CD4-positive, alpha-beta memory T cell (primary cell): ENCODE results near the gene CDK10. TPM values are rescaled to one million over a fixed set of nuclear protein-coding genes. Genes with fewer than 3 reads are reported as not detected.
A peak's percentile ranks its signal among the peaks of the same experiment; 100 is the strongest.
"Not testable (repeated sequence)": the region's sequence is repeated elsewhere in the genome, so short reads cannot be mapped to it uniquely, and the experiment has no call there.

Source experiments
- CTCF ChIA-PET: fragments of 350-600 bp; sonication (Branson Sonifier 250); formaldehyde crosslinking; loops from one replicate; lab custom pipeline; 2021; ENCODE audit warnings: inconsistent platforms; ENCODE audit not compliant: partially characterized antibody; lab: Charles Lee
- POLR2A ChIA-PET: fragments of 350-600 bp; sonication (Branson Sonifier 250); formaldehyde crosslinking; loops from one replicate; lab custom pipeline; 2021; ENCODE audit not compliant: partially characterized antibody; lab: Charles Lee
- DNase-seq, 5 donors: peaks; one replicate each; pipeline versions ENCODE4 v3.0.0 to v3.0.0-alpha.2; 2020 to 2022; ENCODE audit warnings: mixed read lengths in 1 of 5
- H3K27ac ChIP-seq: one replicate; pipeline ENCODE4 v1.7.0; 2013; ENCODE audit warnings: low read depth, low read length
- H3K27me3 ChIP-seq: 2 replicates; pipeline ENCODE4 v1.7.0; 2013; ENCODE audit warnings: mild to moderate bottlenecking, low read length, moderate library complexity; ENCODE audit not compliant: insufficient read depth
- H3K36me3 ChIP-seq: 2 replicates; pipeline ENCODE4 v1.7.0; 2013; ENCODE audit warnings: mild to moderate bottlenecking, low read length, moderate library complexity; ENCODE audit not compliant: insufficient read depth
- H3K4me1 ChIP-seq: 2 replicates; pipeline ENCODE4 v1.7.0; 2013; ENCODE audit warnings: mild to moderate bottlenecking, low read length, moderate library complexity; ENCODE audit not compliant: insufficient read depth
- H3K4me3 ChIP-seq, 2 donors: one replicate each; pipeline ENCODE4 v1.7.0; 2013; ENCODE audit warnings: low read length in 2 of 2, mild to moderate bottlenecking in 1 of 2
- H3K9me3 ChIP-seq, 2 donors: one replicate each; pipeline ENCODE4 v1.7.0; 2013; ENCODE audit warnings: low read length in 2 of 2, control low read depth in 1 of 2; ENCODE audit not compliant: control insufficient read depth in 1 of 2
- H3K27ac Mint-ChIP-seq, 7 donors: one replicate each; pipeline ENCODE4 v1.8.0; 2020 to 2021; ENCODE audit warnings: mixed read lengths in 7 of 7, mild to moderate bottlenecking in 6 of 7, inconsistent platforms in 3 of 7, moderate library complexity in 3 of 7
- H3K27me3 Mint-ChIP-seq, 2 donors: one replicate each; pipeline ENCODE4 v1.8.0; 2020 to 2021; ENCODE audit warnings: mixed read lengths in 2 of 2
- H3K36me3 Mint-ChIP-seq, 2 donors: one replicate each; pipeline ENCODE4 v1.8.0; 2020 to 2021; ENCODE audit warnings: mixed read lengths in 2 of 2, inconsistent platforms in 1 of 2, mild to moderate bottlenecking in 1 of 2
- H3K4me1 Mint-ChIP-seq, 4 donors: one replicate each; pipeline ENCODE4 v1.8.0; 2020 to 2021; ENCODE audit warnings: mixed read lengths in 4 of 4, mild to moderate bottlenecking in 1 of 4
- H3K4me3 Mint-ChIP-seq, 8 donors: one replicate each; pipeline ENCODE4 v1.8.0; 2020 to 2021; ENCODE audit warnings: mixed read lengths in 8 of 8, mild to moderate bottlenecking in 7 of 8, moderate library complexity in 6 of 8, inconsistent platforms in 3 of 8
- H3K9me3 Mint-ChIP-seq, 8 donors: one replicate each; pipeline ENCODE4 v1.8.0; 2020 to 2021; ENCODE audit warnings: mixed read lengths in 8 of 8, mild to moderate bottlenecking in 5 of 8, inconsistent platforms in 3 of 8, moderate library complexity in 1 of 8
- intact Hi-C: fragments of 100-400 bp; cut with micrococcal nuclease; formaldehyde crosslinking; loops from one replicate; pipeline ENCODE4 v1.15.1; 2023
- polyA plus RNA-seq, 2 donors: library from polyadenylated mRNA; unstranded; fragments of 300-500 nt; fragmentation: Illumina TruSeq; gene quantifications; one replicate each; pipeline ENCODE4 v1.2.3, GENCODE V29; 2021
- total RNA-seq, 2 experiments: library from RNA; stranded (reverse); gene quantifications; one replicate each; pipeline ENCODE4 v1.2.3, GENCODE V29; 2021

CDK10 gene
- total and polyA plus RNA-seq, 4 experiments from 2014 or later, result 24.8 to 140 (median 83.9) TPM

GRCh38 chr16:89678258-89678657 is 8.2 kb upstream of the CDK10 start:
- Mint-ChIP-seq H3K9me3 (peaks cover 0 to 2% (median 0%) of the 10 kb centered on the region in 8 donors), H3K4me3 (no peak overlapping the region), H3K36me3 (no peaks in the 10 kb centered on the region), H3K27ac (no peak overlapping the region), H3K27me3 (peaks cover 0 to 1% of the 10 kb centered on the region in 2 donors), H3K4me1 (no peaks in the 10 kb centered on the region)
- intact Hi-C loops, result no loop called here
- Histone ChIP-seq H3K9me3 (no peaks in the 10 kb centered on the region), H3K4me1 (no peaks in the 10 kb centered on the region), H3K27ac (no peak overlapping the region), H3K4me3 (no peak overlapping the region), H3K36me3 (no peaks in the 10 kb centered on the region), H3K27me3 (no peaks in the 10 kb centered on the region)
- CTCF ChIA-PET, result interaction anchor here (1.5 kb wide), 1 partner anchor 22 kb away, joined by 5 read pairs; no protein-coding TSS in a partner anchor
- DNase-seq, result no peak
- POLR2A ChIA-PET, result no interaction called here

DNA sequence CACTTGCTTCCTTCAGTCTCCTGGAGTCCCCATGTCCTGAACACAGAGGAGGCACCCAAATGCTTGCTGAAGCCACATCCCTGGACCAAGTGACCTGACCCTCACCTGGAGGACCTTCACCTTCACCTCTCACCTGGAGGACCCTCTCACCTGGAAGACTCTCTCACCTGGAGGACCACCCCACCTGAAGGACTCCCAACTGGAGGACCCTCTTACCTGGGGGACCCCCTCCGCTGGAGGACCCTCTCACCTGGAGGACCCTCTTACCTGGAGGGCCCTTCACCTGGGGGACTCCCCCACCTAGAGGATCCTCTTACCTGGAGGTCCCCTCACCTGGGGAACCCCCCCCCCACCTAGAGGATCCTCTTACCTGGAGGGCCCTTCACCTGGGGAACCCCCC is 573 bp upstream of the CDK10 start:
- peak overlapping the region in 1 of 2 donors; percentile 84 for H3K4me3 ChIP-seq
- intact Hi-C loops, result loop anchor here (1.0 kb wide), 3 partner anchors 14 to 36 kb away; partner anchors contain the start of genes CHMP1A and SPATA33
- no peaks in the 10 kb centered on the region for H3K27me3 ChIP-seq
- ChIA-PET POLR2A (interaction anchor here (0.7 to 2.7 kb wide), 12 partner anchors 11 to 904 kb away, joined by 3 to 37 read pairs (median 5); partner anchors contain the start of genes CHMP1A, SPATA2L, SPATA33 and SPG7), CTCF (interaction anchor here (1.1 to 2.7 kb wide), 3 partner anchors 14 to 20 kb away, joined by 4 to 33 read pairs (median 7); partner anchors contain the start of gene SPATA2L)
- Mint-ChIP-seq H3K4me3 (peak overlapping the region; percentile 51 to 95 (median 90)), H3K27ac (peak overlapping the region in 4 of 7 donors; percentile 22 to 78 (median 66)), H3K36me3 (peaks cover 4 to 14% of the 10 kb centered on the region in 2 donors), H3K27me3 (no peaks in the 10 kb centered on the region), H3K4me1 (peaks cover 9 to 25% (median 13%) of the 10 kb centered on the region in 4 donors), H3K9me3 (no peaks in the 10 kb centered on the region)
- no peak for DNase-seq
- H3K27ac ChIP-seq, result peak overlapping the region; percentile 84
- no peaks in the 10 kb centered on the region for H3K9me3 ChIP-seq
- peaks cover 14% of the 10 kb centered on the region for H3K4me1 ChIP-seq
- peaks cover 6% of the 10 kb centered on the region for H3K36me3 ChIP-seq

- intact Hi-C loops, result no loop called here
- POLR2A ChIA-PET, result interaction anchor here (0.7 to 2.7 kb wide), 16 partner anchors 10 to 906 kb away, joined by 3 to 37 read pairs (median 4); partner anchors contain the start of genes CHMP1A, SPATA2L, SPATA33 and TCF25
- CTCF ChIA-PET, result interaction anchor here (1.1 to 2.7 kb wide), 3 partner anchors 13 to 19 kb away, joined by 4 to 33 read pairs (median 7); partner anchors contain the start of gene SPATA2L
These were observed 827 bp downstream of the CDK10 start for GRCh38 chr16:89687092-89687940.

GRCh38 chr16:89688395-89688794 is 1.9 kb downstream of the CDK10 start:
- H3K9me3 ChIP-seq, result no peaks in the 10 kb centered on the region
- Mint-ChIP-seq H3K36me3 (peaks cover 7 to 20% of the 10 kb centered on the region in 2 donors), H3K27ac (peak overlapping the region in 3 of 7 donors; percentile 8 to 84 (median 48)), H3K4me1 (peaks cover 9 to 25% (median 13%) of the 10 kb centered on the region in 4 donors), H3K27me3 (no peaks in the 10 kb centered on the region), H3K4me3 (peak overlapping the region in 7 of 8 donors; percentile 44 to 84 (median 74)), H3K9me3 (no peaks in the 10 kb centered on the region)
- H3K4me3 ChIP-seq, result no peak overlapping the region
- H3K27ac ChIP-seq, result no peak overlapping the region
- H3K27me3 ChIP-seq, result no peaks in the 10 kb centered on the region
- H3K36me3 ChIP-seq, result peaks cover 18% of the 10 kb centered on the region
- H3K4me1 ChIP-seq, result peaks cover 14% of the 10 kb centered on the region
- no peak for DNase-seq
- CTCF ChIA-PET, result interaction anchor here (0.7 kb wide), 1 partner anchor 12 kb away, joined by 3 read pairs; no protein-coding TSS in a partner anchor
- intact Hi-C loops, result no loop called here
- POLR2A ChIA-PET, result interaction anchor here (0.5 kb wide), 1 partner anchor 185 kb away, joined by 3 read pairs; the partner anchor contains the start of gene TCF25

More at GRCh38 chr16:89687092-89687940, 827 bp downstream of the CDK10 start:
- no peak for DNase-seq
- Mint-ChIP-seq H3K36me3 (peaks cover 4 to 18% of the 10 kb centered on the region in 2 donors), H3K27ac (peak overlapping the region; percentile 72 to 91 (median 78)), H3K4me3 (peak overlapping the region; percentile 80 to 95 (median 84)), H3K4me1 (peaks cover 9 to 25% (median 13%) of the 10 kb centered on the region in 4 donors), H3K9me3 (no peaks in the 10 kb centered on the region), H3K27me3 (no peaks in the 10 kb centered on the region)
- H3K9me3 ChIP-seq, result no peaks in the 10 kb centered on the region
- peak overlapping the region; percentile 84 for H3K27ac ChIP-seq
- H3K4me3 ChIP-seq, result peak overlapping the region; percentile 57 to 84
- H3K27me3 ChIP-seq, result no peaks in the 10 kb centered on the region
- H3K4me1 ChIP-seq, result peaks cover 14% of the 10 kb centered on the region
- peaks cover 12% of the 10 kb centered on the region for H3K36me3 ChIP-seq

- Mint-ChIP-seq H3K27ac (no peak overlapping the region), H3K9me3 (no peaks in the 10 kb centered on the region), H3K27me3 (no peaks in the 10 kb centered on the region), H3K36me3 (peaks cover 11 to 27% of the 10 kb centered on the region in 2 donors), H3K4me3 (no peak overlapping the region), H3K4me1 (peaks cover 9 to 25% (median 13%) of the 10 kb centered on the region in 4 donors)
- POLR2A ChIA-PET, result interaction anchor here (2.0 kb wide), 1 partner anchor 11 kb away, joined by 5 read pairs; no protein-coding TSS in a partner anchor
- CTCF ChIA-PET, result interaction anchor here (4.0 kb wide), 1 partner anchor 10 kb away, joined by 14 read pairs; no protein-coding TSS in a partner anchor
- DNase-seq, result no peak
- H3K4me3 ChIP-seq, result no peak overlapping the region
- no peaks in the 10 kb centered on the region for H3K27me3 ChIP-seq
- intact Hi-C loops, result no loop called here
- H3K4me1 ChIP-seq, result peaks cover 14% of the 10 kb centered on the region
- H3K9me3 ChIP-seq, result no peaks in the 10 kb centered on the region
- H3K36me3 ChIP-seq, result peaks cover 20% of the 10 kb centered on the region
- no peak overlapping the region for H3K27ac ChIP-seq
These were observed 2.7 kb downstream of the CDK10 start for GRCh38 chr16:89689142-89689541.

DNA sequence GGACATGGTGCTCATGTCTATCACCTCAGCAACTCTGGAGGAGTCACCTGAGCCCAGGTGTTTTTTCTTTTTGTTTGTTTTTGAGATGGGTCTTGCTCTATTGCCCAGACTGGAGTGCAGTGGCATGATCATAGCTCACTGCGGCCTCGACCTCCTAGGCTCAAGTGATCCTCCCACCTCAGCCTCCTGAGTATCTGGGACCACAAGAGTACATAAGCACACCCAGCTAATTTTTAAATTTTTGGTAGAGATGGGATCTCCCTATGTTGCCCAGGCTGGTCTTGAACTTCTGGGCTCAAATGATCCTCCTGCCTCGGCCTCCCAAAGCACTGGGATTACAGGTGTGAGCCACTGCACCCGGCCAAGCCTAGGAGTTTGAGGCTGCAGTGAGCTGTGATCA is 3.1 kb downstream of the CDK10 start:
- H3K27me3 ChIP-seq, intact Hi-C loops, DNase-seq, H3K9me3 Mint-ChIP-seq, H3K4me3 ChIP-seq, H3K9me3 ChIP-seq, H3K4me3 Mint-ChIP-seq, H3K27me3 Mint-ChIP-seq, H3K27ac ChIP-seq: not testable (repeated sequence)
- peaks cover 11 to 27% of the 10 kb centered on the region in 2 donors for H3K36me3 Mint-ChIP-seq
- Histone ChIP-seq H3K4me1 (peaks cover 14% of the 10 kb centered on the region), H3K36me3 (peaks cover 20% of the 10 kb centered on the region)
- peaks cover 9 to 25% (median 13%) of the 10 kb centered on the region in 4 donors for H3K4me1 Mint-ChIP-seq
- ChIA-PET POLR2A (interaction anchor here (2.0 kb wide), 1 partner anchor 10 kb away, joined by 5 read pairs; no protein-coding TSS in a partner anchor), CTCF (interaction anchor here (4.0 kb wide), 1 partner anchor 10 kb away, joined by 14 read pairs; no protein-coding TSS in a partner anchor)
- H3K27ac Mint-ChIP-seq, result peak overlapping the region in 1 of 7 donors; percentile 23
